Keratinocyte (primary cell): ENCODE measurements around the gene LINGO1.

Source experiments
- EZH2 ChIP-seq: IDR thresholded peaks from one replicate; pipeline ENCODE4 v1.6.1; 2012; ENCODE audit warnings: inconsistent platforms, mild to moderate bottlenecking, low read length, moderate library complexity
- TF ChIP-seq, protein P1 (sequence below), 3 experiments: IDR thresholded peaks in 1 of 3; conservative IDR thresholded peaks in 1 of 3; optimal IDR thresholded peaks in 1 of 3; 2 replicates in 2 of 3; 3 replicates in 1 of 3; pipeline versions ENCODE3 to v1.5.1; 2011; ENCODE audit warnings: low read length in 3 of 3, mild to moderate bottlenecking in 3 of 3, moderate library complexity in 2 of 3, control low read depth in 1 of 3, inconsistent platforms in 1 of 3; ENCODE audit not compliant: insufficient read depth in 2 of 3; ENCODE audit errors: extremely low read depth in 1 of 3

- TF ChIP-seq, protein P1, sequence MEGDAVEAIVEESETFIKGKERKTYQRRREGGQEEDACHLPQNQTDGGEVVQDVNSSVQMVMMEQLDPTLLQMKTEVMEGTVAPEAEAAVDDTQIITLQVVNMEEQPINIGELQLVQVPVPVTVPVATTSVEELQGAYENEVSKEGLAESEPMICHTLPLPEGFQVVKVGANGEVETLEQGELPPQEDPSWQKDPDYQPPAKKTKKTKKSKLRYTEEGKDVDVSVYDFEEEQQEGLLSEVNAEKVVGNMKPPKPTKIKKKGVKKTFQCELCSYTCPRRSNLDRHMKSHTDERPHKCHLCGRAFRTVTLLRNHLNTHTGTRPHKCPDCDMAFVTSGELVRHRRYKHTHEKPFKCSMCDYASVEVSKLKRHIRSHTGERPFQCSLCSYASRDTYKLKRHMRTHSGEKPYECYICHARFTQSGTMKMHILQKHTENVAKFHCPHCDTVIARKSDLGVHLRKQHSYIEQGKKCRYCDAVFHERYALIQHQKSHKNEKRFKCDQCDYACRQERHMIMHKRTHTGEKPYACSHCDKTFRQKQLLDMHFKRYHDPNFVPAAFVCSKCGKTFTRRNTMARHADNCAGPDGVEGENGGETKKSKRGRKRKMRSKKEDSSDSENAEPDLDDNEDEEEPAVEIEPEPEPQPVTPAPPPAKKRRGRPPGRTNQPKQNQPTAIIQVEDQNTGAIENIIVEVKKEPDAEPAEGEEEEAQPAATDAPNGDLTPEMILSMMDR (optimal IDR thresholded peaks at IDR 0.05 in 1 of 3, IDR thresholded peaks at IDR 0.05 in 1 of 3, conservative IDR thresholded peaks at IDR 0.05 in 1 of 3; ENCODE audit: extremely low read depth in 1 of 3, insufficient read depth in 2 of 3, low read length in 3 of 3) = no peak
- no peak for TF ChIP-seq EZH2
These were observed 11.6 kb downstream of the LINGO1 start for GRCh38 chr15:77620960-77621647.
